ENCODE results near the gene PHF1. TPM values are rescaled to one million over a fixed set of nuclear protein-coding genes. Genes with fewer than 3 reads are reported as not detected.
A peak's percentile ranks its signal among the peaks of the same experiment; 100 is the strongest.
"Not testable (repeated sequence)": the region's sequence is repeated elsewhere in the genome, so short reads cannot be mapped to it uniquely, and the experiment has no call there.

The PHF1 gene
- 179 and 198 TPM in 2 replicates for total RNA-seq
- 88.4 TPM for total RNA-seq (2013)
- 365 and 548 TPM in 2 replicates for polyA plus RNA-seq
- polyA minus RNA-seq = 83.0 and 92.0 TPM in 2 replicates

GRCh38 chr6:33410711-33411631, at the start of gene PHF1:
Gene PHF1, plus strand, starts transcription at chr6:33411014. Its CDS starts 1,250 bp downstream, at chr6:33412264.
- Mint-ChIP-seq H3K27ac (peak within 1 kb of the TSS; percentile 94), H3K27me3 (no peaks in the 10 kb centered on the region), H3K4me3 (peak within 1 kb of the TSS; percentile 87), H3K9me3 (ENCODE audit: insufficient read depth) (no peaks in the 10 kb centered on the region), H3K4me1 (peaks cover 52% of the 10 kb centered on the region)
- 1% methylated on average over 54 of the region's 67 CpGs for WGBS (ENCODE audit: insufficient coverage)
- TF ChIP-seq EZH2 (IDR thresholded peaks at IDR 0.05; ENCODE audit: borderline replicate concordance, insufficient read depth, low read depth, low read length, poor library complexity, severe bottlenecking) (no peak), CTCF (IDR thresholded peaks at IDR 0.05) (peak; percentile 27)
- Histone ChIP-seq H3K9ac (ENCODE audit: low read length) (peak within 1 kb of the TSS; percentile 96), H3K4me2 (replicated peaks; ENCODE audit: low read depth, low read length, poor library complexity, severe bottlenecking) (peak within 1 kb of the TSS; percentile 97), H3K27me3 (replicated peaks in 1 of 4; ENCODE audit: control extremely low read depth in 1 of 4, control insufficient read depth in 3 of 4, insufficient read depth in 4 of 4, low read length in 3 of 4) (no peaks in the 10 kb centered on the region), H3K79me2 (ENCODE audit: control insufficient read depth, insufficient read depth, low read length) (peaks cover 33% of the 10 kb centered on the region), H3K9me3 (ENCODE audit: control extremely low read depth in 1 of 3, control insufficient read depth in 2 of 3, insufficient read depth in 1 of 3, low read length in 2 of 3) (no peaks in the 10 kb centered on the region), H3K27ac (ENCODE audit: low read length in 2 of 2) (peak within 1 kb of the TSS; percentile 96 to 98), H3K4me3 (ENCODE audit: control extremely low read depth in 1 of 5, extremely low read depth in 1 of 5, insufficient read depth in 1 of 5, low read depth in 2 of 5, low read length in 4 of 5) (peak within 1 kb of the TSS; percentile 80 to 91 (median 84)), H3K36me3 (replicated peaks in 1 of 2; ENCODE audit: control extremely low read depth in 1 of 2, control insufficient read depth in 1 of 2, extremely low read depth in 1 of 2, insufficient read depth in 2 of 2, low read length in 1 of 2) (peaks cover 0 to 39% of the 10 kb centered on the region in 2 experiments), H3K4me1 (ENCODE audit: control insufficient read depth in 2 of 2, insufficient read depth in 2 of 2, low read length in 2 of 2) (peaks cover 41 to 57% of the 10 kb centered on the region in 2 donors), H2AFZ (ENCODE audit: insufficient read depth, low read depth, low read length, poor library complexity, severe bottlenecking) (peak within 1 kb of the TSS; percentile 85), H4K20me1 (ENCODE audit: control insufficient read depth, insufficient read depth, low read length, poor library complexity, severe bottlenecking) (peaks cover 13% of the 10 kb centered on the region)
- ChIA-PET POLR2A (interaction anchor here (0.6 to 1.5 kb wide), 18 partner anchors 15 to 1811 kb away, joined by 3 to 16 read pairs (median 6); partner anchors contain the start of genes BAK1, KIFC1, RPS18 and RXRB), CTCF (interaction anchor here (1.2 to 1.3 kb wide), 2 partner anchors 20 to 66 kb away, joined by 3 to 5 read pairs; partner anchors contain the start of gene KIFC1)
- peak; percentile 55 for ATAC-seq (ENCODE audit: low read depth)
- no peak for DNase-seq
- intact Hi-C loops (cut with micrococcal nuclease) = loop anchor here (1.0 to 2.0 kb wide), 12 partner anchors 7 to 211 kb away; partner anchors contain the start of genes CUTA, KIFC1, PFDN6 and RGL2

- H3K27ac ChIP-seq (ENCODE audit: low read length in 2 of 2); ATAC-seq (ENCODE audit: low read depth); H3K27ac Mint-ChIP-seq; intact Hi-C loops (cut with micrococcal nuclease); H3K4me3 ChIP-seq (ENCODE audit: control extremely low read depth in 1 of 5, extremely low read depth in 1 of 5, insufficient read depth in 1 of 5, low read depth in 2 of 5, low read length in 4 of 5); H3K9me3 Mint-ChIP-seq (ENCODE audit: insufficient read depth); H3K9ac ChIP-seq (ENCODE audit: low read length); H3K4me1 Mint-ChIP-seq; H3K27me3 Mint-ChIP-seq; H3K9me3 ChIP-seq (ENCODE audit: control extremely low read depth in 1 of 3, control insufficient read depth in 2 of 3, insufficient read depth in 1 of 3, low read length in 2 of 3); H3K4me2 ChIP-seq (replicated peaks; ENCODE audit: low read depth, low read length, poor library complexity, severe bottlenecking); DNase-seq; H3K4me1 ChIP-seq (ENCODE audit: control insufficient read depth in 2 of 2, insufficient read depth in 2 of 2, low read length in 2 of 2); H2AFZ ChIP-seq (ENCODE audit: insufficient read depth, low read depth, low read length, poor library complexity, severe bottlenecking); CTCF ChIA-PET; H3K27me3 ChIP-seq (replicated peaks in 1 of 4; ENCODE audit: control extremely low read depth in 1 of 4, control insufficient read depth in 3 of 4, insufficient read depth in 4 of 4, low read length in 3 of 4); H3K36me3 ChIP-seq (replicated peaks in 1 of 2; ENCODE audit: control extremely low read depth in 1 of 2, control insufficient read depth in 1 of 2, extremely low read depth in 1 of 2, insufficient read depth in 2 of 2, low read length in 1 of 2); H3K4me3 Mint-ChIP-seq; H4K20me1 ChIP-seq (ENCODE audit: control insufficient read depth, insufficient read depth, low read length, poor library complexity, severe bottlenecking); H3K79me2 ChIP-seq (ENCODE audit: control insufficient read depth, insufficient read depth, low read length): not testable (repeated sequence)
- WGBS (ENCODE audit: insufficient coverage) = 97% methylated on average over 6 of the region's 12 CpGs
- POLR2A ChIA-PET = interaction anchor here (0.6 kb wide), 1 partner anchor 31 kb away, joined by 3 read pairs; no protein-coding TSS in a partner anchor
Observed at GRCh38 chr6:33363486-33363885, 47.3 kb upstream of the PHF1 start.

GRCh38 chr6:33364475-33365205, 46.2 kb upstream of the PHF1 start:
- H3K9ac ChIP-seq (ENCODE audit: low read length); H3K4me1 Mint-ChIP-seq; H3K4me1 ChIP-seq (ENCODE audit: control insufficient read depth in 2 of 2, insufficient read depth in 2 of 2, low read length in 2 of 2); intact Hi-C loops (cut with micrococcal nuclease); DNase-seq; H4K20me1 ChIP-seq (ENCODE audit: control insufficient read depth, insufficient read depth, low read length, poor library complexity, severe bottlenecking); H3K9me3 ChIP-seq (ENCODE audit: control extremely low read depth in 1 of 3, control insufficient read depth in 2 of 3, insufficient read depth in 1 of 3, low read length in 2 of 3); H3K79me2 ChIP-seq (ENCODE audit: control insufficient read depth, insufficient read depth, low read length); H3K27ac Mint-ChIP-seq; H3K36me3 ChIP-seq (replicated peaks in 1 of 2; ENCODE audit: control extremely low read depth in 1 of 2, control insufficient read depth in 1 of 2, extremely low read depth in 1 of 2, insufficient read depth in 2 of 2, low read length in 1 of 2); H3K4me3 ChIP-seq (ENCODE audit: control extremely low read depth in 1 of 5, extremely low read depth in 1 of 5, insufficient read depth in 1 of 5, low read depth in 2 of 5, low read length in 4 of 5); H2AFZ ChIP-seq (ENCODE audit: insufficient read depth, low read depth, low read length, poor library complexity, severe bottlenecking); H3K9me3 Mint-ChIP-seq (ENCODE audit: insufficient read depth); H3K4me2 ChIP-seq (replicated peaks; ENCODE audit: low read depth, low read length, poor library complexity, severe bottlenecking); H3K27ac ChIP-seq (ENCODE audit: low read length in 2 of 2); ATAC-seq (ENCODE audit: low read depth); H3K27me3 ChIP-seq (replicated peaks in 1 of 4; ENCODE audit: control extremely low read depth in 1 of 4, control insufficient read depth in 3 of 4, insufficient read depth in 4 of 4, low read length in 3 of 4); H3K4me3 Mint-ChIP-seq; H3K27me3 Mint-ChIP-seq: not testable (repeated sequence)
- POLR2A ChIA-PET = interaction anchor here (0.6 kb wide), 1 partner anchor 224 kb away, joined by 3 read pairs; no protein-coding TSS in a partner anchor
- 19% methylated on average over 2 of the region's 8 CpGs for WGBS (ENCODE audit: insufficient coverage)
- CTCF ChIA-PET = interaction anchor here (0.6 to 1.0 kb wide), 3 partner anchors 14 to 486 kb away, joined by 3 read pairs; no protein-coding TSS in a partner anchor

Measured in B cell (primary cell).